ENCODE results near the gene VAPB. TPM values are rescaled to one million over a fixed set of nuclear protein-coding genes. Genes with fewer than 3 reads are reported as not detected.

VAPB gene
- total RNA-seq, 1 experiment from 2014 or later: 51.1 TPM

DNA sequence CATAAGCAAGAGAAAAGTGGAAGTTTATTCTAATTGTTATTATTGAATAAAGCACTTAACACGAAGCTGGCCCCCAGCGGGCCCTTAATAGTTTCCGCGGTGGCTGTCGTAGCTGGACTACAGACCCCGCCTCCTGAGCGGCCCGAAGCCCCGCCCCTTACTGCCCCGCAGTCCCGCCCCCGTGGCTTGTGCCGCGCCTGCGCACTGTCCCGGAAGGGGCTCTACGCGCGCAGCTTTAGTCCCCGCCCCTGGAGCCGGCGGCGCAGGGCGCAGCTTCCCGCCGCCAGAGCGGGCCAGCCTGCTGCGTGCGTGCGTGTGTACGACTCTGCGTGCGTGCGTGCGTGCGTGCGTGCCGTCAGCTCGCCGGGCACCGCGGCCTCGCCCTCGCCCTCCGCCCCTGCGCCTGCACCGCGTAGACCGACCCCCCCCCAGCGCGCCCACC, at the start of gene VAPB (continued):
- TF ChIP-seq, protein P1, sequence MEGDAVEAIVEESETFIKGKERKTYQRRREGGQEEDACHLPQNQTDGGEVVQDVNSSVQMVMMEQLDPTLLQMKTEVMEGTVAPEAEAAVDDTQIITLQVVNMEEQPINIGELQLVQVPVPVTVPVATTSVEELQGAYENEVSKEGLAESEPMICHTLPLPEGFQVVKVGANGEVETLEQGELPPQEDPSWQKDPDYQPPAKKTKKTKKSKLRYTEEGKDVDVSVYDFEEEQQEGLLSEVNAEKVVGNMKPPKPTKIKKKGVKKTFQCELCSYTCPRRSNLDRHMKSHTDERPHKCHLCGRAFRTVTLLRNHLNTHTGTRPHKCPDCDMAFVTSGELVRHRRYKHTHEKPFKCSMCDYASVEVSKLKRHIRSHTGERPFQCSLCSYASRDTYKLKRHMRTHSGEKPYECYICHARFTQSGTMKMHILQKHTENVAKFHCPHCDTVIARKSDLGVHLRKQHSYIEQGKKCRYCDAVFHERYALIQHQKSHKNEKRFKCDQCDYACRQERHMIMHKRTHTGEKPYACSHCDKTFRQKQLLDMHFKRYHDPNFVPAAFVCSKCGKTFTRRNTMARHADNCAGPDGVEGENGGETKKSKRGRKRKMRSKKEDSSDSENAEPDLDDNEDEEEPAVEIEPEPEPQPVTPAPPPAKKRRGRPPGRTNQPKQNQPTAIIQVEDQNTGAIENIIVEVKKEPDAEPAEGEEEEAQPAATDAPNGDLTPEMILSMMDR (IDR thresholded peaks at IDR 0.05 in 2 of 3, conservative IDR thresholded peaks at IDR 0.05 in 1 of 3; ENCODE audit: borderline replicate concordance in 1 of 3, insufficient read depth in 1 of 3, low read depth in 2 of 3, low read length in 2 of 3): no peak
- TF ChIP-seq, protein P2, sequence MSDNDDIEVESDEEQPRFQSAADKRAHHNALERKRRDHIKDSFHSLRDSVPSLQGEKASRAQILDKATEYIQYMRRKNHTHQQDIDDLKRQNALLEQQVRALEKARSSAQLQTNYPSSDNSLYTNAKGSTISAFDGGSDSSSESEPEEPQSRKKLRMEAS (IDR thresholded peaks at IDR 0.05): peak; percentile 87; the same call in 1 of the 2 replicates
- TF ChIP-seq SP1 (IDR thresholded peaks at IDR 0.05; ENCODE audit: low read depth) (no peak), ELF1 (IDR thresholded peaks at IDR 0.05; ENCODE audit: borderline replicate concordance, low read depth) (0 out of 2 replicates have a peak, but pooled peaks have one; percentile 15), SRF (IDR thresholded peaks at IDR 0.05; ENCODE audit: low read depth) (no peak), CBX3 (IDR thresholded peaks at IDR 0.05; ENCODE audit: low read depth) (0 out of 2 replicates have a peak, but pooled peaks have one; percentile 20), CEBPB (IDR thresholded peaks at IDR 0.05; ENCODE audit: low read depth) (no peak)

DNA sequence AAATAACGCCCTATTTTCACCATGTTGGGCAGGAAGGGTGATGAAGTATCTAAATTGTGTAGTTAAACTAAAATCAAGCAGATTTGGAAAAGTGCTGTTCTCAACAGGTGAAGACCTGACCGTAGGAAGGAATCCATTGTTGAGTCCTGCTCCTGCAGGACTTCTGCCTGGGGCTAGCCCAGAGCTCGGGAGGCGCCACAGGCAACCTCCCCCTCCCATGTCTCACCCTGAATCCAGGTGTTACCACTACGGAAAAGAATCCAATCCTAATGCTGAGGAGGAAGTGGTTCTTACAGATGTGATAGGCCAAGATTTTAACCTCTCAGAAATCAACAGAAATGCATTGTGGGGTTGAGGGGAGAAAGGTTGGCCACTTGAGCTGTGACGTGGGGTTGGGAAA, 49.3 kb upstream of the VAPB start:
- Histone ChIP-seq H3K79me2 (ENCODE audit: insufficient read depth, low read length) (peaks cover 13% of the 10 kb centered on the region; the same call in 1 of the 2 replicates), H3K4me3 (replicated peaks in 1 of 2; ENCODE audit: low read depth in 1 of 2, low read length in 2 of 2) (no peak overlapping the region), H3K9ac (ENCODE audit: low read length) (no peak overlapping the region), H3K27ac (ENCODE audit: low read depth, low read length) (no peak overlapping the region), H3K4me1 (ENCODE audit: control insufficient read depth in 1 of 2, insufficient read depth in 2 of 2, low read length in 2 of 2) (peaks cover 0 to 28% of the 10 kb centered on the region in 2 experiments; a peak in 2 of 4 replicates), H2AFZ (ENCODE audit: low read depth, low read length, poor library complexity, severe bottlenecking) (no peak overlapping the region), H3K27me3 (ENCODE audit: insufficient read depth, low read length) (no peaks in the 10 kb centered on the region), H3K9me3 (ENCODE audit: control insufficient read depth in 1 of 2, insufficient read depth in 1 of 2, low read depth in 1 of 2, low read length in 2 of 2) (no peaks in the 10 kb centered on the region), H4K20me1 (ENCODE audit: insufficient read depth) (no peaks in the 10 kb centered on the region), H3K9me2 (ENCODE audit: insufficient read depth) (no peaks in the 10 kb centered on the region), H3K36me3 (ENCODE audit: control insufficient read depth in 1 of 2, insufficient read depth in 2 of 2, low read length in 2 of 2) (no peaks in the 10 kb centered on the region), H3K4me2 (ENCODE audit: low read length) (no peak overlapping the region)
- ChIA-PET RAD21 (ENCODE audit: low non-redundant PET in 1 of 2, low total read pairs in 2 of 2, uncharacterized antibody in 2 of 2, unreplicated experiment in 2 of 2) (no interaction called here), POLR2A (no interaction called here), CTCF (no interaction called here)
- no peak for DNase-seq (ENCODE audit: low read depth, low spot score)
- ATAC-seq: no peak
- no TSS peak for BruUV-seq (replicated peaks)
- intact Hi-C loops (cut with micrococcal nuclease): no loop called here
- TF ChIP-seq, protein P1 (IDR thresholded peaks at IDR 0.05 in 2 of 3, conservative IDR thresholded peaks at IDR 0.05 in 1 of 3; ENCODE audit: borderline replicate concordance in 1 of 3, insufficient read depth in 1 of 3, low read depth in 2 of 3, low read length in 2 of 3): no peak
- TF ChIP-seq, protein P3, sequence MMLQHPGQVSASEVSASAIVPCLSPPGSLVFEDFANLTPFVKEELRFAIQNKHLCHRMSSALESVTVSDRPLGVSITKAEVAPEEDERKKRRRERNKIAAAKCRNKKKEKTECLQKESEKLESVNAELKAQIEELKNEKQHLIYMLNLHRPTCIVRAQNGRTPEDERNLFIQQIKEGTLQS (IDR thresholded peaks at IDR 0.05): no peak
- no peak for TF ChIP-seq CEBPB (IDR thresholded peaks at IDR 0.05; ENCODE audit: low read depth)
- TF ChIP-seq POLR2AphosphoS5 (IDR thresholded peaks at IDR 0.05; ENCODE audit: low read depth, low read length): no peak
- no peak for TF ChIP-seq YY1 (IDR thresholded peaks at IDR 0.05; ENCODE audit: extremely low read depth, insufficient replicate concordance, low read depth, low read length)
- no peak for TF ChIP-seq FOSL1 (IDR thresholded peaks at IDR 0.05; ENCODE audit: low read depth)
- TF ChIP-seq EZH2phosphoT487 (IDR thresholded peaks at IDR 0.05; ENCODE audit: borderline replicate concordance): no peak
- TF ChIP-seq, protein P2 (IDR thresholded peaks at IDR 0.05): no peak
- TF ChIP-seq TCF7L2 (IDR thresholded peaks at IDR 0.05; ENCODE audit: borderline replicate concordance, extremely low read depth, insufficient read depth, insufficient read length): no peak
- TF ChIP-seq SP1 (IDR thresholded peaks at IDR 0.05; ENCODE audit: low read depth): no peak
- TF ChIP-seq EZH2 (IDR thresholded peaks at IDR 0.05): no peak
- TF ChIP-seq POLR2A (IDR thresholded peaks at IDR 0.05; ENCODE audit: borderline replicate concordance, extremely low read depth, insufficient read depth, insufficient read length): no peak
- no peak for TF ChIP-seq EGR1 (IDR thresholded peaks at IDR 0.05; ENCODE audit: low read depth)
